HG03342 (cell line): ENCODE data around the gene TJAP1.
"Not testable (repeated sequence)": the region's sequence is repeated elsewhere in the genome, so short reads cannot be mapped to it uniquely, and the experiment has no call there.

Experiments used
- ATAC-seq: cut with Tn5 transposase; IDR thresholded peaks from one replicate; pipeline ENCODE4 v1.9.1; 2021; ENCODE audit warnings: mild to moderate bottlenecking, moderate library complexity; ENCODE audit not compliant: unreplicated experiment

The TJAP1 gene

DNA sequence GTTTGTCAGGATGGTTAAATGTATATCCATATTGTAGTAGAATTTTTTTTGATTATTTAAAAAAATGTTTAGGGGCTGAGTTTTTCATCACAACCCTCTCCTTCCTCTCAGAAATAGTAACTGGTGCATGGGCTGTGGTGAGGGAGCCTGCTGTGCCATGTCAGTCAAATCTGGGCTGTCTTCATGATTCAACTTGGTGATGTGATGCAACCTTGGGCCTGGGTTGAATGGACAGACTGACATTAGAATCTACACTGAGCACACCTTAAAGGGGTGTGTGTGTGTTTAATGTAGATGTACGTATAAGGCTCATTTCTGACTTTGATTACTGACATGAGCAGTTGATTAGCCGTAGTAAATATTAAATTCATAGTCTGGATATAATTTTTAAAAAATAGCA is 3.7 kb downstream of the TJAP1 start:
- no peak for ATAC-seq

DNA sequence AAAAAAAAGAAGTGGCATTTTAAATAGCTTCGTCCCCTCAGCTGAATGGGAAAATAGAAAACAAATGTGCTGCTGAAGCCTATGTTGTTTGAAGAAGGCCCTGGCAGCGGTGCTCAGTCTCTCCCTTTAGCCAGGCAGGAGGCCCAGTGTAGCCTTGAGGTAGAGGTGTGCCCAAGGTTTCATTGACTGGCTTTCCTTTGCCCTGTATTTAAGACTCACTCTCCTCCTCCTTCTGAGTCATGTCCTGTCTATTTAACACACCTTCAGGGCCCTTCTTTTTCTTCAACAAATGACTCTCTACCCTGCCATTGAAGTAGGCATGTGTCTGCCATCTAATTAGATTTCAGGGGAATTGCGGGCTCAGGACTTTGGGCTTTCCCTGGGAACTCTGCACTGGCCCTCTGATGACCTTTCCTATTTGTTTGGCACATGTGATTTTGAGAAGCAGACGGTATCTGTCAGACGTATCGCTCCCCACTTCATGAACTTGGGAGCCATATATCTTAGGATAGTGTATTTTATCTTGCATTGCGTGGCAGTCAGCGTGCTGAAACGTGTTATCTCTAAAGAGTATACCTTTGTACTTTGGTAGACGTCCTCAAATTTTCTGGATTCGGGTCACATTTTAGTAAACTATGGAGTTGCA is 4.3 kb downstream of the TJAP1 start:
- no peak for ATAC-seq

DNA sequence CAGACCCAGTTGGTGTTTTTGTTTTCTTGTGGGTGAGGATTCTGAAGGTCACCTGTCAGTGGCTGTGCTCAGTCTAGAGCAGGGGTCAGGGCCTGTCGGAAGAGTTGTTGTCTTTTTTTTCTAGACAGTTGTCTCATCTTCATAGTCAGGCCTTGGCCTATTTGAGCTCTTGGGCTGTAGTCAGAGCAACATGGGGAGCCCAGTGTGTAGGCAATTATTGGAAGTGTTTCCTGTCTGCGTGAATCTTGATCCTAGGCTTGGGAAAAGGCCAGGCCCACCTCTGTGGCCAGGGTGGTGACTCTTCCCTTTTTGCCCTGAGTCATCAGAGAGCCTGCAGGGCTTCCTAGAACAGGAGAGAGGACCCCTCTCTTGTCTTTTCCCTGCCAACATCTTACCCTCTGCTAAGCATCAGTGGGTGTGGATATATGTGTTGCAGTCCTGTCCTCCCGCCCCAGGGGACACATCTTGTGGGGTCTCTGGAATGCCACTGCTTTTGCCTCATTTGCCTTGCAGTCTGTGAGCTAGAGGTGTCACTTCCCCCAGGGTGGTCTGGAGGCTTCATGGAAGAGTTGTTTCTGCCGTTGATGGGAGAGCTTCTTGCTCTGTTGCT is 11.4 kb downstream of the TJAP1 start:
- ATAC-seq: no peak

DNA sequence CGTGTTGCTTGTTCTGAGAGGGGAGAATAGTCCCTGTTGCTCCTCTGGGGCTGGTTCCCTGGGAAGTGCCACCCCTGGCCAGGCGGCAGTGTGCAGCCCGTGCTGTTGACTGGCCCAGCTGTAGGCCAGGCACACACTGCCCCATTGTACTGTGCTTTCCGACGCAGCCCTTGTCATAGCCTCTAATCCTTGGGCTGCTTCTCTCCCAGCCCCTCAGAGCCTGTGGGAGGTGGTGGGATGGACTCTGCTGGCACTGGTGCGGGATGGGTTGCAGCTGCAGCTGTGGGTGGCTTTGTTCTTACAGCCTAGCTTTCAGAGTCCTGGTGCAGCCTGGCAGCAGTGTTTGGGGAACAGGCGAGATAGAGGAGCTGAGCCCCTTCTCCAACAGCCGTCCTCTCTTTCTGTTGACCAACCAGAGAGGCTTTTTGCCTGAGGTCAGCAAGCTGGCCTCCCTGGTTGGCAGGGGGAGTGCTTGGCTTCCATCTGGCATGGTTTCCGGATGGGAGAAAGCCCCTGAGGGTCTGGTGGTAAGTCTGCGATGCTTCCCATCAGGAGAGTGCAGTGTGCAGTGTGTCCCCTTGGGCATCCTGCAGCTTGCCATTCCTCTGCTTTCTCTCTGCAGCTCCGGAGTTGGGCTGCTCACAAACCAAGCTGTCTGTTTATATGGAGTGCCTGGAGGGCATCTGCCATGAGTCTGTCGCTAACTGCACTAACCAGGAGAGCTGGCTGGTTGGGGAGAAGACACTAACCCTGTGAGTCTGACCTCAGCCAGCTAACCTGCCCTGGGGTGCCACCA is 12.1 kb downstream of the TJAP1 start:
- no peak for ATAC-seq

DNA sequence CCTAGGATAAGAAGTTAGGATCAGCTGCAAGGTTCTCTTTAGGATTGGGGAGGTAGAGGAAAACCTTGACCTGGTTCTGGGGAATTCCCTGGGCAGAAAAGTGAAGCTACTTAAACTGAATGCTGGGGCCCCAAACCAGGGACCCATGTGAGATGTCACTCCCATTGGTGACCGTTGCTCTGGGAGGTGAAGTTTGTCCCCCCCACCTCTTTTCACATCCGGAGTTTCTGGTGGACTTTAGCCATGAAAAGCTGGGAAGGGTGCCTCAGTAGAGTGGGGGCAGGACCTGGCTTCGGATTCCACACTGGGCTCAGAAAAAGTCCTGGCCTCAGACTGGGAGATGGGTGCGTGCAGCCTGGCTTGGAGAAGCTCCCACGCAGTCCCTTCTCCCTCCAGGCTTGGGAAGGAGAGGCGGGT is 13.2 kb downstream of the TJAP1 start:
- ATAC-seq: no peak

DNA sequence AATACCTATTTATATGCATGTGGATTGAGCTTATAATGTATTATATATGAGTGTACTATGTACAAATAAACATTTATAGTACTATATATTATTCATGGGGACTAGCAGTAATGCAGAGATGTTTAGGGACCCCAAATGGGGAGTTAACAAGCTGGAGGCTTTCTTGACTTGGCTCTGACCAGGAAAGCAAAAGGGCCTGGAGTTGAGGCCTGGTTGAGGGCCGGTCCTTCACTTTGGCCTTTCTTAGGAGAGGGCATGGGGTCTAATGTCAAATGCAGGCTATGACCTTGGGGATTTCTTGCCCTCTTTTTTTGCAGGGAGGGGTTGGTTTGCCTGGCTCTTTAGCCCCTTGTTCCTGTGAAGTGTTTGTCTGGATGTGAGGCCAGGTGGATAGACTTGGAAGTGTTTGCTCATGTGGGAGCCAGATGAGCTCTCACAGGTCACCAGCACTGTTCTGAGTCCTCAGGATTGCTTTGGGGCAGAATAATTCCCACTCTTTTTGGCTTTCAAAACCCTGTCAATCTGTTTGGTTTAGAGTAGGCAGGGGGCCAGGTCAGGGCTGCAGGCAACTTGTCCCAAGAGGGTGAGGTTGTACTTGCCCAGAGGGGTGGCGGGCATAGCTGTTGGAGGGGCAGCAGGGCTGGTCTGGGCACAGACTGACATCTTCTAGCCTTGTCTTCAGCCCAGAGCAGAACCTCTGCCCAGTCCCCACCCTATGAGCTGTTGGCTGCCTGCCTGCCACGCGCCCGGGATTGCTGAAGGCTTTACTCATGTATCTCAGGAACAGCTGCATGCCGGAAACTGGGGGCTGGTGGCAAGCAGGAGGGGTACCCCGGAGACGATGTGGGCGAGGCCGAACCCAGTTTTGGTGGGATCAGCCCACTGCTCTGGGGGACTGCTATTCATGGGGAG is 14.6 kb downstream of the TJAP1 start:
- no peak for ATAC-seq

DNA sequence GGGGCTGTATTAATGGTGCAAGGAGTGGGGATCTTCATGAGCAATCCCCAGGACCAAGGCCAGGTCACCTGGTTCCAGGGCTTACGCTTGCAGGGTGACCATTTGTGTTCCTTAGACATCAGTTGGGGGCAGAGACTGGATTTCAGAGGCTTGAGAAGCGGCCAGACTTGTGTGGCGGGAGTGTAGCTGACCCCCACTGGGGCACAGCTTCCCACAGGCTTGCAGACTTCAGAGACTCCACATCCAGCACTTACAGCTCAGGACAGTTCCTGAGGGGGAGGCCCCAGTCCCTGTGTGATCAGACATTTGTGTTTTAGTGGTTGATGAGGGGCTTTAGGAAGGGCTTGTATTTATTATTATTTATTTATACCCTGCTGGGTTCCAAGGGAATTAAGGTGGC is 15.3 kb downstream of the TJAP1 start:
- no peak for ATAC-seq

DNA sequence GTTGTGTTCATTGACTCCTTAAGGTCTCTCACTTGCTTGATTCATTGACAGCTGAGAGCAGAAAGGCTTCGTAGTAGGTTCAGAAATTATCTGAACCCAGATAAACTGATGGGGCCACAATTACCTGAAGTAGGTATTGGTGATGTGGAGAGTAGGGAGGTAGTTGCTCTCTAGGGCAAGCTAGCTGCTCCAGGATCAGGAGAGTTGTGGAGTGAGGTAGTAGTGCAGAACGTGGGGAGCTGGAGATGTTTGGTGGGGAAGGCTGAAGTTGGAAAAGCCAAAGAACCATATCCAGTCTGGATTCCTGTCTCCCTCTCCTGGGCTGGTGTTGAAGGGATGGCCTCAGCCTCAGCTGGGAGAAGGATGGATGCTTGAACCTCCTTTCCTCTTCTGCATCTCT is 15.9 kb downstream of the TJAP1 start:
- no peak for ATAC-seq

DNA sequence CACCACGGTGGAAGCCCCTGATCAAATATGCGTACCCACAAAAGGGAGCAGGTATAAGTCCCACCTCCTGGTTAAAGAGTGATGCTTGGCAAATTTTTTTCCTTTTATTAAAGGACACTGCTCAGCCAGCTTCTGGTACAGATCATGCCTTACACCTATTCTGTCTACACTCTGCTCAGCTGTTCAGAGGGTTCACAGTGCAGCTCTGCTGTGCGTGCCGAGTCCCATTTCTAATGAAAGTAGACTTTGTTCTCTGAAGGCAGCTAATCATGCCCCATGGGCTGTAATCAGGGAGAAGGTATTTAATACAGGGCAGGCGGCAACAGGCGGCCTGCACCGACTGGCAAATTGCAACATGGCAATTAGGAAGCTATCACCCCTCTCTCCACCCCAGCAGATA is 16.5 kb downstream of the TJAP1 start:
- ATAC-seq: no peak

DNA sequence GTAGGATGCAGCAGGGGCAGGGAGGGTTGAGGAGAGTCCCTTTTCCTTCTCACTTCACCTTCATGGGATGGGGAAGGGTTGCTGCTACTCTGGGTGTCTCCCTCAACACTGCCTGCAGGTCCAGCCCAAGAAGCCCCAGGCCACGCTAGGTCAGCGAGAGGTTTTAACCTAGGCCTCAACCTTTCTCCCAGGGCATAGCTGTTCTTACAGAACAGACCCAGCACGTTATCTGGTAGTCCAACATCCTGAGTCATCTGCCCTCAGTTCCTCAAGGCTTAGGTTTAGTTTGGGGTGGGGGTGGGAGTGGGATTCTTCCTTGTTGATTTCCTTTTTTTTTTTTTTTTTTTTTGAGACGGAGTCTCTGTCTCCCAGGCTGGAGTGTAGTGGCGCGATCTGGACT is 17.0 kb downstream of the TJAP1 start:
- no peak for ATAC-seq

DNA sequence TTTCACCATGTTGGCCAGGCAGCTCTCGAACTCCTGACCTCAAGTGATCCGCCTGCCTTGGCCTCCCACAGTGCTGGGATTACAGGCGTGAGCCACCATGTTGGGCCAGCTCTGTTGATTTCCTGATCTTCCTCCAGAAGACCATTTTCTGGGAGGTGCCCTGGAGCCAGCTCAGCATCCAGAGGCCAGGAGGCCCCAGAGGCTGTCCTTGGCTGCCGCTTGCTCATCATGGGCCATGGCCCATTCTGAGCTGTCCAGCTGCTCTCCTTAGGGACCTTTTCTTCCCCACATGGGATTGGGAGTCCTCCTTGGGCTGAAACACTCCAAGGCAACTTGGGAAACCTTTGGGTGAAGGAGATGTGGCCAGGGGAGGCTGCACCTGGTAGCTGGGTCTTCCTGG is 17.4 kb downstream of the TJAP1 start:
- ATAC-seq: no peak

DNA sequence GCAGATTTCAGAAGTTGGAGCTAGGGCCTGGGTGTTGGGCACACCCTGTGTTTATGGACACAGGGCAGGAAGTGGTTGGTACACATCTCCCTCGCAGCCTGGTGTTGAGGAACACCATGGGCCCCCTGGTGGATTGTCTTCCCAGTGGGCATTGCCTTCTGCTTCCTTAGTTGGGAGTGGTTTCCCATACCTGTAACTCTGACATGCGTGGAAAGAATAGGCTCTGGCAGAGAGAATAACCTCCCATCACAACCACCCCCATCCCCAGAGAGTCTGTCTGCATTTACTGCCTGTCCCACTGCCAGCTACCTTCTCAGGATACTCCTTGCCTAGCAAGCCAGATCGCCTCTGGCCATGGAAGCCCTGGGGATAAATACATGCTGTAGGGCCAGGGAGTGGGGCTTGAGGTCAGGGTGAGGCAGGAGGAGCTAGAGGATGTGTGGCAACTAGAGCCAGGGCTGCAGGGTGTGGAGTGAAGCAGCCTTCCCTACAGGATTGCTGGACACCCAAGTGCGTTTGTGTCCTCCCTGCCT is 18.1 kb downstream of the TJAP1 start:
- ATAC-seq: no peak

DNA sequence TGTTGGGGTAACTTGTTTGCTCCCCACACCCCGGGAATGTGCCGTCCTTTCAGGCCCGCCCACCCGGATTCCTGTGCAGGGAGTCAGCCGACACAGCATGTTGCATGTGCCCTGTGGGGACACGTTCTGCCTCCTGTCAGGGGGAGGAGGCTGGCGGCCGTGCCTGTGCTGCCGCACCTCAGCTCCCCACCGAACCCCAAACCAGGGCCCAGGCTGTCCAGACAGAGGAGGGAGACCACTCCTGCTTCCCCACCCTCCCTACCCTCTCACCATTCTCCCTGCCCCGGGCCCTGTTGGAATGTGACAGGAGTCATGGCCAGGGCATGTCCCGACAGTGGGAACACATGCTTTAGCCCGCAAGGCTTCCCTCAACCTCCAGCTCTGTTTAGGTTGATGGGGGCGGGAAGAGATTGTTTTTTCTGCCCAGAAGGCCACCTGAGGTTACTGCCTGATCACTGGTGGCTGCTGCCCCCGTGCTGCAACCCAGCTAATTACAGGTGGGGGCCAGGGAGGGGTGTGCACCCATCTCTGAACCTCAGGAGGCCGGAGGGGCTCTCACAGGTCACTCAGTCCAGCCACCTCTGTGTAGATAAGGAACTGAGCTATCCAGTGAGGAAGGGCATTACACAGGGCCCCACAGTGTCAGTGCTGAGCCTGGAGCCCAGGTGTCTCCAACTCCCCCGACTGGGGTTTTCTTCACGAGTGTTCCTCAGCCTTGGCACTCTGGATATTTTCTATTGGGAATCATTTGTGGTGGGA is 19.2 kb downstream of the TJAP1 start:
- ATAC-seq: no peak

DNA sequence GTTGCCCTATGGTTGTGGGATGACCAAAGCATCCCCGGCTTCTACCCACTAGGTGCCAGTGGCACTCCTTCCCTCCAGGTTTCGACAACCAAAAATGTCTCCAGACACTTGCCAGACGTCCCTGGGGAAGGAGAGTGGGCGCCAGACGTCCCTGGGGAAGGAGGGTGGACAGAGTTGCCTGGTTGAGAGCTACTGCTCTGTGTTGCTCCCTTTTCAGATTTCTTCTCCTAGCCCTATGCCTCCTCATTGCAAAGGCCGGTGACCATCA is 19.7 kb downstream of the TJAP1 start:
- no peak for ATAC-seq

DNA sequence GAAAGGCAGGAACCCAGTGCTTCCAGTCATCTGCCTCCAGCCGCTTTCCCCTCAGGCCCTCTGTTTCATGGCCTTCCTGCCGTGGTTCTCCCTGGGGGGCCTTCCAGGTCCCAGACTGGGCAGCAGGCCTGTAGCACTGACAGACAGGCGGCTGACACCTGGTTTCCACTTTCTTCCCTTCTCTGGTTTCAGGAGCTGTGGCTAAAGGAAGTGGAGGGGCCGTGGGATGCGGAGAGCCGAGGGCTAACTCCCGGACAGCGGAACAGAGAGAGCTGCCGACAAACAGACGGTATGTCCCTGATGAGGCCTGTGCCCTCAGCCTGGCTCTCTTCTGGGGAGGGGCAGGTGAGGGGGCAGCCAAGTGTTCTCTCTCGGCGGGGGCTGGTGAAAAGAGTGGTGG is 20.3 kb downstream of the TJAP1 start:
- no peak for ATAC-seq

DNA sequence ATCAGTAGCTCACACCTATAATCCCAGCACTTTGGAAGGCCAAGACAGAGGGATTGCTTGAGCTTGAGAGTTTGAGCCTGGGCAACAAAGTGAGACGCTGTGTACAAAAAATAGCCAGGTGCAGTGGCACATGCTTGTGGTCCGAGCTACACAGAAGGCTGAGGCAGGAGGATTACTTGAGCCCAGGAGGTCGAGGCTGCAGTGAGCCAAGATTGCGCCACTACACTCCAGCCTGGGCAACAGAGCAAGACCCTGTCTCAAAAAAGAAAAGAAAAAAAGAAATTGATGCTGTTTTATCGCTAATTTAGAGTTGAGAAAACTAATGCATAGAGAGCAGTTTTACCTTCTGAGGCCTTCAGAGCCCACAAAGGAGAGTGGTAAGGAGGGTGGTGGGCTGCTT is 20.9 kb downstream of the TJAP1 start:
- ATAC-seq: not testable (repeated sequence)

DNA sequence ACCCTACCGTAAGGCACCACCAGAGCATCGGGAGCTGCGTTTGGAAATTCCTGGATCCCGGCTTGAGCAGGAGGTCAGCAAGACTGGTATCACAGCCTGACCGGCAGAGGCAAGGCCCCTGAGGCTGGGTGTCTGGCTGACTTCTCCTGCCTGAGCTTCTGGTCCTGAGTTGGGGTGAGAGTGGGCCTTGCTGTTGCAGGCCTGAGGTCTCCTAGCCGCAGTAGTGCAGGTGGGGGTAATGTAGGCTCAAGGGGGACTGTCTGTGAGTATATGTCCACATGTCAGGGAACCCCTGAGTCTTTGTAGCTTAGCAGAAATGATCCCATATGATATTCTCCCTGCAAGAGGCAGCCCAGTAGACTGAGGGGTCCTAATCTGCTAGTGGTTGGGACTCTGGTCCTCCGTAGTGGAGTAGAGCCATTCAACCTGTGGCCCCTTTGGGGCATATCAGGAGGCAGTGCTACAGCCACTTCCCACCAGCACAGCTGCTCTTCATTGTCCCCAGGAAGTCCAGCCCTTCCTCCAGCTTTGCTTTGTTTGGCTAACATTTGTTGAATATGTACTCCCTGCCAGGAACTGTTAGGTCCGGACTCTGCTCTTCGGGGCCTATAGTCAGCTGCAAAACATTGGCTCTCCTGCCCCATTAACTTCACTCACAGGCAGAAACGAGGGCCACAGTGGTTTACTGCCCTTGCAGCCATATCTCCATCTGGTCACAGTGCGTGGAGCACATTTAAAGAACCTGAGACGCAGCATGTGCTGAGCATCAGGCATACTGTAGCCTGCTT is 21.9 kb downstream of the TJAP1 start:
- ATAC-seq: no peak

DNA sequence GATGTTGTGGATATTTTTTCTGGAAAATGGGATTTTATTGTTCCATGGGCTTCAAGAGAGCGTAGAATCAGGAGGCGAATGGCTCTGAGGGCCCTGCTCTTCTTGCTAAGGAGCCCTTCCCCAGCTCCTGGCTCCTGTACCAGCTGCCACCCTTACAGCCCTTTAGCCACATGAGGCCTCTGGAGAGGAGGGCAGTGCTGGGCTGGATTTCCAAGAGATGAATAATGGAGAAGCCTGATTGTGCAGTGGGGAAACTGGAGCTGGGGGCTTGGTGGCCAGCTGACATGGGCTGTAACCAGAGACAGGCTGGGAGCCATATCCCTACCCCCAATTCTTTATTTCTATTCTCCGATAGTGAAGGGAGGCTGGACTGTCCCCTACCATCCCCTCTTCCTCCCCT is 23.6 kb downstream of the TJAP1 start:
- ATAC-seq: no peak

DNA sequence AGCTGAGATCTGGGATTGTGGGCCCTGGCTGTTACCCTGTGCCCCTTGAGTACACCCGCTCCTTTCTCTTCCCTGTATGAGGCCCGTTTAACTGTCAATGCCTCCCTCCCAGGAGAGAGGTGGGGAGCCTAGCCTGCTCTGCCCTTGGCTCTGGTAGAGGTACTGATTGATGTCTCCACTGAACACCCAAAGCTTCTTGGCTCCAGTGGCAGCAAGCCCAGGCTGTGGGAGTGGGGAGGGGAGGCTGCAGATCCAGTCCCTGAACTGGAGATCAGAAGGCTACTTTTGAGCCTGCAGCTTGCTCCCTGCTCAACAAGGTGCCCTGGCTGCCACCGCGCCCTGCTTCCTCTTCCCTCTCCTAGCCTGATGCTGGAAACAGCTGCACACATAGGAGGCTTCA is 25.3 kb downstream of the TJAP1 start:
- no peak for ATAC-seq

DNA sequence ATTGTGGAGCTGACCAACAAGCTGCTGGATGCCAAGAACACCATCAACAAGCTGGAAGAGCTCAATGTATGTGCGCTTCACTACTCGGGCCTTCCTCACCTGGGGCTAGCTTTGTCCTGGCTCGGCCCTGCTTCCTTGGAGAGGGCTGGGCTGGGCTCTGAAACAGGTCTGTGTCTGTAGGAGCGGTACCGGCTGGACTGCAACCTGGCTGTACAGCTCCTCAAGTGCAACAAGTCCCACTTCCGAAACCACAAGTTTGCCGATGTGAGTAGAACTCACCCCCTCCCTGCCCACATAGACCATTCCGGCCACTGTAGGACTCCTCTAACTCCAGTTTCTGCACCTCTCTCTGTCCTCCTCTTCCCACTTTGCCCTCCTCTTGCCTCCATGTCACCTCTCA is 26.1 kb downstream of the TJAP1 start:
- no peak for ATAC-seq
